ENCODE results near the gene FFAR4. TPM values are rescaled to one million over a fixed set of nuclear protein-coding genes. Genes with fewer than 3 reads are reported as not detected.

Gene FFAR4
- total RNA-seq, 2 experiments from 2014 or later, result not detected

DNA sequence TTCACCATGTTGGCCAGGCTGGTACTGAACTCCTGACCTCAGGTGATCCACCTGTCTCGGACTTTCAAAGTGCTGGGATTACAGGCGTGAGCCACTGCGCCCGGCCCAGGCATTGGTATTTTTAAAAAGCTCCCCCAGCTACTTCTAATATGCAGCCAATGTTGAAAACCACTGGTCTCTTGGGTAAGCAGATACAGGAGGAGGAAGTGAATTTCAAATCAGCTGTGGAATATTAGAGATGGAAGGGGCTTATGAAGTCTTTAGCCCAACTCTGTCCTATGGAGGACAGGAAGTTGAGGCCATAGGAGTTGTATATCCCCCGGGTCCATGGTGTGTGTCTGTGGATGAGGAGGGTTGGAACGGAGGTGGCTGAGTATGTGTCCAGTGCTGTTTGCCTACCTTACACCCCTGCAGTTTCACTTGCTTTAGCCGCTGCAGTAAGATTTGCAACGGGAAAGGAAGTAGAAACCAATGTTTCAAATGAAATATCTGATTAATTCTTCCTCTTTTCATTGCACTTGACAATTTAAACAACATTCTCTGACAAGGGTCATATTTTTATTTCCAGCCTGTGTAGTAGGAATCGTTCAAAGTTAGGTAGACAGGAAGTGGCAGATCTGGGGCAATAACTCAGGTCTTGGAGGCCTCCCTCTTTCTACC is 49.2 kb downstream of the FFAR4 start:
- Mint-ChIP-seq H3K4me3 (no peak overlapping the region), H3K27me3 (peaks cover 11% of the 10 kb centered on the region), H3K27ac (no peak overlapping the region), H3K36me3 (ENCODE audit: low read depth) (no peaks in the 10 kb centered on the region), H3K4me1 (no peaks in the 10 kb centered on the region), H3K9me3 (no peaks in the 10 kb centered on the region)
- DNase-seq, result no peak
- POLR2A ChIA-PET, result no interaction called here
- CTCF ChIA-PET, result no interaction called here

GRCh38 chr10:93620925-93621324 is 54.5 kb downstream of the FFAR4 start:
- H3K4me3 Mint-ChIP-seq, result no peak overlapping the region
- CTCF ChIA-PET, result no interaction called here
- H3K9me3 Mint-ChIP-seq, result no peaks in the 10 kb centered on the region
- H3K36me3 Mint-ChIP-seq (ENCODE audit: low read depth), result no peaks in the 10 kb centered on the region
- DNase-seq, result no peak
- no peaks in the 10 kb centered on the region for H3K4me1 Mint-ChIP-seq
- POLR2A ChIA-PET, result no interaction called here
- peaks cover 17% of the 10 kb centered on the region for H3K27me3 Mint-ChIP-seq
- H3K27ac Mint-ChIP-seq, result no peak overlapping the region

- CTCF ChIA-PET, result no interaction called here
- Mint-ChIP-seq H3K4me3 (no peak overlapping the region), H3K27ac (no peak overlapping the region), H3K9me3 (no peaks in the 10 kb centered on the region), H3K27me3 (peaks cover 17% of the 10 kb centered on the region), H3K4me1 (no peaks in the 10 kb centered on the region), H3K36me3 (ENCODE audit: low read depth) (no peaks in the 10 kb centered on the region)
- DNase-seq, result no peak
- POLR2A ChIA-PET, result no interaction called here
Measured at GRCh38 chr10:93622942-93623341, 56.5 kb downstream of the FFAR4 start.

- H3K4me3 Mint-ChIP-seq, result no peak overlapping the region
- ChIA-PET CTCF (no interaction called here), POLR2A (no interaction called here)
- no peaks in the 10 kb centered on the region for H3K4me1 Mint-ChIP-seq
- H3K27ac Mint-ChIP-seq, result no peak overlapping the region
- H3K27me3 Mint-ChIP-seq, result peaks cover 9% of the 10 kb centered on the region
- H3K9me3 Mint-ChIP-seq, result no peaks in the 10 kb centered on the region
- DNase-seq, result no peak
- H3K36me3 Mint-ChIP-seq (ENCODE audit: low read depth), result no peaks in the 10 kb centered on the region
Measured at GRCh38 chr10:93628858-93629257, 62.4 kb downstream of the FFAR4 start.

GRCh38 chr10:93629647-93630305 is 63.3 kb downstream of the FFAR4 start:
- Mint-ChIP-seq H3K4me3 (no peak overlapping the region), H3K9me3 (no peaks in the 10 kb centered on the region), H3K36me3 (ENCODE audit: low read depth) (no peaks in the 10 kb centered on the region), H3K27ac (no peak overlapping the region), H3K27me3 (peaks cover 9% of the 10 kb centered on the region), H3K4me1 (no peaks in the 10 kb centered on the region)
- ChIA-PET POLR2A (no interaction called here), CTCF (no interaction called here)
- no peak for DNase-seq

DNA sequence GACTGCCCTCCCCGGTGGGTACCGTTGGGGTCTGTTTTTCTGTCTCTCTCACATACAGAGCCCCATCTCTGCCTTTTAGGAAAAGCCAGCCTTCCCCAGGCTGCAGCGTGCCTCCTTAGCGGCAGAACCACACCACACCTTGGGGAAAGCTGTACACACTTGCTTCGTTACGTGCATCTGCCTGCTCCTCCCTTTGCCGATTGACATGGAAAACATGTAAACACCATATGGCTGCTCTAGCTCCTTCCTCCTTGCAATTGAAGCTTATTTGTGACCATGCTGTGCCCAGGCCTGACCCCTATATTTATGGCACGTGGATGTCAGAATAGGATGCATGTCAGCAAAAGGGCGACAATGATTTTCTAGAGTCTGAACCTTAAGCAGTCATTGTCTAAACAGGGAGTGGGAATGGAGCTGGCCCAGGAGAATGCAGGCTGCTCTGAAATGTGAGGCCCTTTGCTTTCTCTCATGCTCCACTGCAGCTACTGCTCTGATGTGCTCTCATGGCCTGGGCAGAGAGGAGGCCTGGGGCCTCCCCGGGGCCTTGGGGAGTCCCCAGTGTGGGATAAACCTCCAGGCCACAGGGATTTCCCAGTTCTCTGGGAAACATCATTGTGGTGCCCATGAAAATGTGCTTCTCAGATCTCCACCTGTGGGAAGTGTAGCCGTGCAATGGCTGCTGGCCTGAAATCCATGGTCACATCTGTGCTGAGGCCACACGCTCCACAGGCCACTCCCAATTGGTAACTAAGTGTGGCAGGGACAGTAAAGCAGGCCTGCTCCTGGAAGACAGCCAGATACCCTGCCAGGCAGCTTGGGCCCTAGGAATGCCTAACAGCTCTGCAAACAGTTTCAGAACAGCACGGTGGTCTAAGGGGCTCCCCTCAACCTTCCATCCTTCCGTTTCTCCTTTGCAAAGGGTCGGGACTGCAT is 64.4 kb downstream of the FFAR4 start:
- POLR2A ChIA-PET, result no interaction called here
- Mint-ChIP-seq H3K4me1 (no peaks in the 10 kb centered on the region), H3K27me3 (peaks cover 10% of the 10 kb centered on the region), H3K27ac (no peak overlapping the region), H3K4me3 (no peak overlapping the region), H3K9me3 (no peaks in the 10 kb centered on the region), H3K36me3 (ENCODE audit: low read depth) (no peaks in the 10 kb centered on the region)
- DNase-seq, result no peak
- CTCF ChIA-PET, result no interaction called here

Other genes starting within 250 kb of the FFAR4 start
- 1 to 10 TPM; 1.4 to 2.7 TPM for gene MYOF, start 84.3 kb upstream of the FFAR4 start, total RNA-seq
- 10 to 100 TPM; 77.5 to 92.3 TPM for gene CEP55, start 70.1 kb upstream of the FFAR4 start, total RNA-seq
- not detected for gene RBP4, start 34.6 kb downstream of the FFAR4 start, total RNA-seq
- not detected for gene PDE6C, start 45.9 kb downstream of the FFAR4 start, total RNA-seq
- gene FRA10AC1, start 135.9 kb downstream of the FFAR4 start, total RNA-seq, result 10 to 100 TPM; 13.7 TPM
- gene LGI1, start 191.3 kb downstream of the FFAR4 start, total RNA-seq, result not detected

Data from activated CD4-positive, alpha-beta T cell treated with anti-CD3 and anti-CD28 coated beads, Interleukin-2, amount 10 ng/mL, durations not matched to agents 7 days and 5 days (primary cell).